ENCODE results near the gene DAPK2. TPM values are rescaled to one million over a fixed set of nuclear protein-coding genes. Genes with fewer than 3 reads are reported as not detected.

Gene DAPK2
- total and polyA plus RNA-seq, 3 donors from 2014 or later = 3.6 to 7.7 (median 5.9) TPM

DNA sequence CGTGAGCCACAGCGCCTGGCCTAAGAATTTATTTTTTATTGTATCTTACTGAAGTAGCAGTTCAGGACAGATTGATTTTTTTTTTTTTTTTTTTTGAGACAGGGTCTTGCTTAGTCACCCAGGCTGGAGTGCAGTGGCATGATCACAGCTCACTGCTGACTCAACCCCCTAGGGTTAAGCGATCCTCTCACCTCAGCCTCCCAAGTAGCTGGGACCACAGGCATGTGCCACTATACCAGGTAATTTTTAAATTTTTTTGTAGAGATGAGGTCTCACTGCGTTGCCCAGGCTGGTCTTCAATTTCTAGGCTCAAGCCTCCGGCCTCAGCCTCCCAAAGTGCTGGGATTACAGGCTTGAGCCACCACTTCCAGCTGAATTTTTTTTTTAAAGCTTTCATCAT lies 112.8 kb downstream of the DAPK2 start:
- intact Hi-C loops (cut with DNase I; ENCODE audit: low total_unique reads) = no loop called here

DNA sequence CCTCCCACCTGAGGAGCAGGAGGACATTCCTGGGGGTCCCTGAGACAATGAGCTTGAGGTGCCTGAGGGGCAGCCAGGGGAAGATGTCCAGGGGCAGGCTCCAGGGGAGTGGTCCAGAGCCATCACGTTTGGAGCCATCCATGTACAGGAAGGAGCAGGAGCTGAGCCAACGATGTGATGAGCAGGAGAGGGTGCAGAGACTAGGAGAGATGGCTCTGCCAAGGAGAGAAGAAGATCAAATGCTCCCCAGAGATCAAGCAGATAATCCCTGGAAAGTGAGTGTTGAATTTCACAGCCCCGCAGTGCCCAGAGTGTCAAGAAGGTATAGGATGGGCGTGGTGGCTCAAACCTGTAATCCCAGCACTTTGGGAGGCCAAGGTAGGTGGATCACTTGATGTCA lies 114.7 kb downstream of the DAPK2 start:
- DNase-seq = no peak
- H3K27ac ChIP-seq = no peak overlapping the region
- TF ChIP-seq, protein P1, sequence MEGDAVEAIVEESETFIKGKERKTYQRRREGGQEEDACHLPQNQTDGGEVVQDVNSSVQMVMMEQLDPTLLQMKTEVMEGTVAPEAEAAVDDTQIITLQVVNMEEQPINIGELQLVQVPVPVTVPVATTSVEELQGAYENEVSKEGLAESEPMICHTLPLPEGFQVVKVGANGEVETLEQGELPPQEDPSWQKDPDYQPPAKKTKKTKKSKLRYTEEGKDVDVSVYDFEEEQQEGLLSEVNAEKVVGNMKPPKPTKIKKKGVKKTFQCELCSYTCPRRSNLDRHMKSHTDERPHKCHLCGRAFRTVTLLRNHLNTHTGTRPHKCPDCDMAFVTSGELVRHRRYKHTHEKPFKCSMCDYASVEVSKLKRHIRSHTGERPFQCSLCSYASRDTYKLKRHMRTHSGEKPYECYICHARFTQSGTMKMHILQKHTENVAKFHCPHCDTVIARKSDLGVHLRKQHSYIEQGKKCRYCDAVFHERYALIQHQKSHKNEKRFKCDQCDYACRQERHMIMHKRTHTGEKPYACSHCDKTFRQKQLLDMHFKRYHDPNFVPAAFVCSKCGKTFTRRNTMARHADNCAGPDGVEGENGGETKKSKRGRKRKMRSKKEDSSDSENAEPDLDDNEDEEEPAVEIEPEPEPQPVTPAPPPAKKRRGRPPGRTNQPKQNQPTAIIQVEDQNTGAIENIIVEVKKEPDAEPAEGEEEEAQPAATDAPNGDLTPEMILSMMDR (IDR thresholded peaks at IDR 0.05) = no peak
- TF ChIP-seq POLR2A (IDR thresholded peaks at IDR 0.05) = no peak
- peaks cover 4% of the 10 kb centered on the region for H3K4me1 ChIP-seq
- WGBS, 2 donors = 74 to 82% methylated on average over 4 of the region's 4 CpGs
- H3K36me3 ChIP-seq (ENCODE audit: low read depth, missing control alignments) = no peaks in the 10 kb centered on the region
- no peaks in the 10 kb centered on the region for H3K27me3 ChIP-seq
- H3K9me3 ChIP-seq = no peaks in the 10 kb centered on the region
- intact Hi-C loops (cut with DNase I; ENCODE audit: low total_unique reads) = no loop called here
- H3K4me3 ChIP-seq = no peak overlapping the region

More for the DNA sequence above, 112.8 kb downstream of the DAPK2 start:
- Histone ChIP-seq H3K36me3 (ENCODE audit: low read depth, missing control alignments) (no peaks in the 10 kb centered on the region), H3K4me1 (peaks cover 2% of the 10 kb centered on the region), H3K27ac (no peak overlapping the region), H3K27me3 (no peaks in the 10 kb centered on the region), H3K9me3 (no peaks in the 10 kb centered on the region), H3K4me3 (no peak overlapping the region)
- DNase-seq = no peak
- WGBS, 2 donors = 92 to 93% methylated on average over 5 of the region's 5 CpGs
- TF ChIP-seq, protein P1 (IDR thresholded peaks at IDR 0.05) = no peak
- TF ChIP-seq POLR2A (IDR thresholded peaks at IDR 0.05) = no peak

DNA sequence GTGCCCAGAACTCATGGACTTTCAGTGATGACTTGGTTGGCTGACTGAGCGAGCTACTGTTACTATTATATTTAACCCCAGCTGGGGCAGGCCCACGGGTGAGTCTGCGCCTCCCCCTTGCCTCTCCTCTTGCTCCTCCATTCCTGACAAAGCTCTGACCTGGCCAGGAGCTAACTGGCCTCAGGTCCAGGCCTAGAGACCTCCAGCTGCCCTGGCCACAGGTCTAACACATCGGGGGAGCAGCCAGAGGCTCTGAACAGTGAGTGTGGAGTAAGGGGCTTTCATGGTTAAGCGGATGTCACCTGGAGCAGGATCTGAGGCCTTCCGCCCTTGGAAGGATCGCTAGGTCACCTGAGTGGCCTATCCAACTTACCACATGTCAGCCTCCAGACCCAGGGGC lies 116.3 kb downstream of the DAPK2 start:
- WGBS, 2 donors = 93 to 95% methylated on average over 7 of the region's 7 CpGs
- no peaks in the 10 kb centered on the region for H3K9me3 ChIP-seq
- no peak for DNase-seq
- TF ChIP-seq, protein P1 (IDR thresholded peaks at IDR 0.05) = no peak
- TF ChIP-seq POLR2A (IDR thresholded peaks at IDR 0.05) = no peak
- no peaks in the 10 kb centered on the region for H3K27me3 ChIP-seq
- no peak overlapping the region for H3K4me3 ChIP-seq
- peaks cover 4% of the 10 kb centered on the region for H3K4me1 ChIP-seq
- no peak overlapping the region for H3K27ac ChIP-seq
- intact Hi-C loops (cut with DNase I; ENCODE audit: low total_unique reads) = no loop called here
- no peaks in the 10 kb centered on the region for H3K36me3 ChIP-seq (ENCODE audit: low read depth, missing control alignments)

DNA sequence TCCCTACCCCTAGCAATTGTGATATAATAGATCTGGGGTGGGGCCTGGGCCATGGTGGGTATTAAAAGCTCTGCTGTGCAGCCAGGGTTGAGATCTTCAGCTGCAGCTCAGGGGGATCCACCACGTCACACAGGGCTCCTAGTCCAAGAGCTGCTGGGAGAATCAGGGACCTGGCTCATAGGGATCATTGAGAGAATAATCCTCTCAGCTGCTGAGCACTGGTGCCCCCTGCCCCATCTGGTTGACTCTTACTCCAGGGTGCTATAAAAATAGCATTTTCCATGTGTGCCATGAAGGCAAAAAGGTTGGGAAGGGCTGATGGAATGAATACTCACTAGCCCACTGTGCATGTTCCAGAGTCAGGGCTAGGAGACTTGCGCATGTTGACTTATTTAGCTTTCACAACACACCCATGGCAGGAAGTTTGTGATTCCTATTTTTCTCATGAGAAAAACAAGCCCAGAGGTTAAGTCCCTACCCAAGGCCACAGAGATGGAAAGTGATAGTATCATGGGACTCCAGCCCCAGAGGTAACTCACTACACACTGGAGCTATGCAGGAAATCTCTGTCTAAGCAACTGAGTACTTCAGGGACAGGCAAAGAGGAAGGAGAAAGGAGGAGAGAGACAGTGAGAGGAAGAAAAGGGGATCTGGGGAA lies 118.0 kb downstream of the DAPK2 start:
- Histone ChIP-seq H3K27me3 (no peaks in the 10 kb centered on the region), H3K36me3 (ENCODE audit: low read depth, missing control alignments) (no peaks in the 10 kb centered on the region), H3K9me3 (no peaks in the 10 kb centered on the region), H3K4me1 (peaks cover 4% of the 10 kb centered on the region), H3K4me3 (no peak overlapping the region), H3K27ac (no peak overlapping the region)
- intact Hi-C loops (cut with DNase I; ENCODE audit: low total_unique reads) = no loop called here
- TF ChIP-seq POLR2A (IDR thresholded peaks at IDR 0.05) = no peak
- TF ChIP-seq, protein P1 (IDR thresholded peaks at IDR 0.05) = no peak
- no peak for DNase-seq
- WGBS, 2 donors = 75 to 77% methylated on average over 2 of the region's 2 CpGs
